HCT116 (cell line): ENCODE data around the gene SLC16A12. TPM values are rescaled to one million over a fixed set of nuclear protein-coding genes. Genes with fewer than 3 reads are reported as not detected.

Source experiments
- ATAC-seq: fragments of 200-7000 bp; cut with Tn5 transposase; 2 replicates; pipeline ENCODE4 v1.9.1; 2020; ENCODE audit warnings: mild to moderate bottlenecking, moderate library complexity
- BruUV-seq: library from RNA; stranded (reverse); fragments of 400-500 nt; replicated peaks from 2 replicates; lab custom pipeline; 2021; lab: Mats Ljungman, UMichigan
- CTCF ChIA-PET: fragments of 300-600 bp; sonication (Branson Sonifier 250); formaldehyde crosslinking; loops from one replicate; lab custom pipeline; 2021; ENCODE audit warnings: antibody characterized with exemption; lab: Charles Lee
- POLR2A ChIA-PET: fragments of 300-600, 350-600 bp; sonication (Branson Sonifier 250); formaldehyde crosslinking; loops from one replicate; lab custom pipeline; 2021; ENCODE audit warnings: antibody characterized with exemption; lab: Charles Lee
- RAD21 ChIA-PET, 2 experiments: fragments of 300-600 bp; sonication (Branson Sonifier 250); formaldehyde crosslinking; loops; one replicate each; lab custom pipeline; 2023; ENCODE audit warnings: low total read pairs in 2 of 2; ENCODE audit not compliant: uncharacterized antibody in 2 of 2, unreplicated experiment in 2 of 2, low non-redundant PET in 1 of 2; lab: Charles Lee
- DNase-seq: peaks from one replicate; pipeline ENCODE4 v3.0.0-alpha.2; 2010; ENCODE audit warnings: low read depth, low spot score
- H2AFZ ChIP-seq: fragments of 200-600 bp; shearing (Covaris generic), sonication (generic); 2 replicates; pipeline ENCODE4 v1.6.1; 2017; ENCODE audit warnings: low read depth, mixed run types, mixed read lengths, antibody characterized with exemption, low read length; ENCODE audit not compliant: poor library complexity, severe bottlenecking
- H3K27ac ChIP-seq: 2 replicates; pipeline ENCODE4 v1.5.1; 2012; ENCODE audit warnings: low read depth, low read length
- H3K27me3 ChIP-seq: fragments of 200-600 bp; sonication (generic); 2 replicates; pipeline ENCODE4 v1.6.1; 2016; ENCODE audit warnings: mixed run types, low read length, mixed read lengths; ENCODE audit not compliant: insufficient read depth
- H3K36me3 ChIP-seq, 2 experiments: fragments of 200-500 bp in 1 of 2; fragments of 200-600 bp in 1 of 2; sonication (Bioruptor generic) in 1 of 2; sonication (generic) in 1 of 2; 2 replicates each; pipeline versions ENCODE4 v1.5.1 to v1.6.1; 2014 to 2016; ENCODE audit warnings: low read length in 2 of 2, inconsistent platforms in 1 of 2, mixed read lengths in 1 of 2, mixed run types in 1 of 2; ENCODE audit not compliant: insufficient read depth in 2 of 2, control insufficient read depth in 1 of 2
- H3K4me1 ChIP-seq, 2 experiments: fragments of 200-600 bp in 1 of 2; sonication (generic) in 1 of 2; 2 replicates each; pipeline versions ENCODE4 v1.5.1 to v1.6.1; 2012 to 2017; ENCODE audit warnings: low read length in 2 of 2, inconsistent platforms in 1 of 2, mild to moderate bottlenecking in 1 of 2, mixed read lengths in 1 of 2, mixed run types in 1 of 2, moderate library complexity in 1 of 2; ENCODE audit not compliant: insufficient read depth in 2 of 2, control insufficient read depth in 1 of 2
- H3K4me2 ChIP-seq: fragments of 200-600 bp; sonication (generic); 2 replicates; pipeline ENCODE4 v1.6.1; 2017; ENCODE audit warnings: mixed run types, low read length, mixed read lengths
- H3K4me3 ChIP-seq, 2 experiments: fragments of 200-600 bp in 1 of 2; sonication (generic) in 1 of 2; replicated peaks in 1 of 2; 2 replicates each; pipeline ENCODE4 v1.5.1; 2011 to 2016; ENCODE audit warnings: low read length in 2 of 2, control low read depth in 1 of 2, low read depth in 1 of 2, mild to moderate bottlenecking in 1 of 2, mixed read lengths in 1 of 2, mixed run types in 1 of 2
- H3K79me2 ChIP-seq: fragments of 200-600 bp; sonication (generic); 2 replicates; pipeline ENCODE4 v1.6.1; 2017; ENCODE audit warnings: mild to moderate bottlenecking, mixed run types, low read length, moderate library complexity, mixed read lengths; ENCODE audit not compliant: insufficient read depth
- H3K9ac ChIP-seq: fragments of 200-600 bp; sonication (generic); 2 replicates; pipeline ENCODE4 v1.6.1; 2016; ENCODE audit warnings: low read length, mixed read lengths
- H3K9me2 ChIP-seq: fragments of 200-600 bp; sonication (generic), shearing (Covaris generic); 2 replicates; pipeline ENCODE4 v1.6.1; 2017; ENCODE audit warnings: mixed run types, mild to moderate bottlenecking, moderate library complexity; ENCODE audit not compliant: insufficient read depth
- H3K9me3 ChIP-seq, 2 experiments: fragments of 200-500 bp in 1 of 2; fragments of 200-600 bp in 1 of 2; sonication (Bioruptor generic) in 1 of 2; sonication (generic) in 1 of 2; 2 replicates each; pipeline ENCODE4 v1.6.1; 2014 to 2017; ENCODE audit warnings: low read length in 2 of 2, mixed read lengths in 2 of 2, inconsistent platforms in 1 of 2, low read depth in 1 of 2, mild to moderate bottlenecking in 1 of 2, mixed run types in 1 of 2, moderate library complexity in 1 of 2; ENCODE audit not compliant: control insufficient read depth in 1 of 2, insufficient read depth in 1 of 2
- H4K20me1 ChIP-seq: fragments of 200-600 bp; sonication (generic), shearing (Covaris generic); 2 replicates; pipeline ENCODE4 v1.6.1; 2017; ENCODE audit warnings: mixed run types, mild to moderate bottlenecking, moderate library complexity; ENCODE audit not compliant: insufficient read depth
- ATF3 ChIP-seq: IDR thresholded peaks from 2 replicates; pipeline ENCODE4 v1.6.1; 2012
- CBX3 ChIP-seq: IDR thresholded peaks from 2 replicates; pipeline ENCODE4 v1.6.1; 2012; ENCODE audit warnings: low read depth
- CEBPB ChIP-seq: IDR thresholded peaks from 2 replicates; pipeline ENCODE4 v1.6.1; 2012; ENCODE audit warnings: low read depth
- EGR1 ChIP-seq: IDR thresholded peaks from 2 replicates; pipeline ENCODE4 v1.6.1; 2012; ENCODE audit warnings: low read depth
- ELF1 ChIP-seq: IDR thresholded peaks from 2 replicates; pipeline ENCODE4 v1.6.1; 2012; ENCODE audit warnings: low read depth, borderline replicate concordance
- EZH2 ChIP-seq: fragments of 200-600 bp; sonication (generic); IDR thresholded peaks from 2 replicates; pipeline ENCODE4 v1.6.1; 2017; ENCODE audit warnings: antibody characterized with exemption, mixed run types
- JUND ChIP-seq: IDR thresholded peaks from 2 replicates; pipeline ENCODE4 v1.6.1; 2012
- MAX ChIP-seq: IDR thresholded peaks from 2 replicates; pipeline ENCODE4 v1.6.1; 2012
- POLR2AphosphoS5 ChIP-seq: IDR thresholded peaks from 2 replicates; pipeline ENCODE4 v1.6.1; 2011; ENCODE audit warnings: mild to moderate bottlenecking, low read depth, low read length, moderate library complexity
- SIN3A ChIP-seq: IDR thresholded peaks from 2 replicates; pipeline ENCODE4 v1.6.1; 2012; ENCODE audit warnings: low read depth
- SP1 ChIP-seq: IDR thresholded peaks from 2 replicates; pipeline ENCODE4 v1.6.1; 2012; ENCODE audit warnings: low read depth
- SRF ChIP-seq: IDR thresholded peaks from 2 replicates; pipeline ENCODE4 v1.6.1; 2012; ENCODE audit warnings: low read depth
- TCF7L2 ChIP-seq: IDR thresholded peaks from 2 replicates; pipeline ENCODE4 v1.7.0; 2011; ENCODE audit warnings: borderline replicate concordance, inconsistent platforms; ENCODE audit not compliant: insufficient read depth, insufficient read length; ENCODE audit errors: extremely low read depth
- YY1 ChIP-seq: IDR thresholded peaks from 2 replicates; pipeline ENCODE4 v1.6.1; 2011; ENCODE audit warnings: low read length, low read depth, moderate library complexity, mild to moderate bottlenecking; ENCODE audit not compliant: insufficient replicate concordance; ENCODE audit errors: extremely low read depth
- ZBTB33 ChIP-seq: IDR thresholded peaks from 2 replicates; pipeline ENCODE4 v1.6.1; 2011; ENCODE audit warnings: mild to moderate bottlenecking, low read length, moderate library complexity; ENCODE audit not compliant: insufficient replicate concordance; ENCODE audit errors: extremely low read depth
- ZFX ChIP-seq: fragments of 450-650 bp; IDR thresholded peaks from 2 replicates; pipeline ENCODE4 v1.6.1; 2017
- ZNF274 ChIP-seq: fragments of 200-500 bp; sonication (Bioruptor generic); IDR thresholded peaks from 2 replicates; pipeline ENCODE4 v1.6.1; 2014; ENCODE audit warnings: mild to moderate bottlenecking, low read depth, low read length, inconsistent platforms
- intact Hi-C: fragments of 100-400 bp; cut with micrococcal nuclease; formaldehyde crosslinking; loops from 2 replicates; pipeline ENCODE4 v1.10.0; 2022
- total RNA-seq: library from RNA; stranded (reverse); gene quantifications from one replicate; pipeline ENCODE4 v1.2.1, GENCODE V29; 2021; ENCODE audit not compliant: unreplicated experiment

SLC16A12 gene
- total RNA-seq, 1 experiment from 2014 or later = not detected

GRCh38 chr10:89563861-89564478 is 28.6 kb upstream of the SLC16A12 start (continued):
- TF ChIP-seq TCF7L2 (no peak), CBX3 (no peak; the same call in 1 of the 2 replicates), CEBPB (0 out of 2 replicates have a peak, but pooled peaks have one; percentile 38)
- TF ChIP-seq, all 23 proteins: peak for 6

GRCh38 chr10:89563311-89563710 is 27.9 kb upstream of the SLC16A12 start:
- H3K36me3 ChIP-seq = no peaks in the 10 kb centered on the region
- no peaks in the 10 kb centered on the region for H3K9me3 ChIP-seq
- H3K4me3 ChIP-seq = no peak overlapping the region
- no peak overlapping the region for H3K4me2 ChIP-seq
- POLR2A ChIA-PET = no interaction called here
- H3K9ac ChIP-seq = no peak overlapping the region
- no peaks in the 10 kb centered on the region for H4K20me1 ChIP-seq
- BruUV-seq = no TSS peak
- CTCF ChIA-PET = interaction anchor here (0.7 to 2.0 kb wide), 4 partner anchors 10 to 296 kb away, joined by 3 to 6 read pairs (median 6); no protein-coding TSS in a partner anchor
- ATAC-seq = no peak
- no peaks in the 10 kb centered on the region for H3K4me1 ChIP-seq
- no peaks in the 10 kb centered on the region for H3K79me2 ChIP-seq
- H3K27me3 ChIP-seq = no peaks in the 10 kb centered on the region
- TF ChIP-seq ZNF274 (no peak), ZFX (no peak), POLR2AphosphoS5 (no peak), SP1 (no peak), YY1 (no peak), CEBPB (no peak), ZBTB33 (no peak), EGR1 (no peak), SRF (no peak), EZH2 (no peak), ELF1 (no peak), SIN3A (no peak), MAX (no peak), JUND (no peak), ATF3 (no peak)
- RAD21 ChIA-PET = no interaction called here
- DNase-seq = no peak
- H2AFZ ChIP-seq = peak overlapping the region; percentile 12
- intact Hi-C loops = loop anchor here (10.0 kb wide), 1 partner anchor 1301 kb away; no protein-coding TSS in a partner anchor
- no peak overlapping the region for H3K27ac ChIP-seq
- H3K9me2 ChIP-seq = no peaks in the 10 kb centered on the region
